Measurements from ENCODE around the gene ATP10B.

- TF ChIP-seq TAF1 (IDR thresholded peaks at IDR 0.05; ENCODE audit: borderline replicate concordance, low read depth, low read length), result no peak
- TF ChIP-seq POLR2AphosphoS5 (IDR thresholded peaks at IDR 0.05; ENCODE audit: low read depth, low read length), result no peak
- TF ChIP-seq POLR2A (IDR thresholded peaks at IDR 0.05; ENCODE audit: low read depth, low read length), result no peak
These were observed 210.6 kb downstream of the ATP10B start for GRCh38 chr5:160641405-160641804.

All from GM12892 (cell line).